ENCODE measurements around the gene PLCB2.

GRCh38 chr15:40253167-40253790 lies 54.5 kb downstream of the PLCB2 start:
- TF ChIP-seq JUN (IDR thresholded peaks at IDR 0.05; ENCODE audit: borderline replicate concordance, insufficient read depth, insufficient read length, low read depth) = no peak
- TF ChIP-seq MYC (IDR thresholded peaks at IDR 0.05; ENCODE audit: low read depth, low read length) = no peak
- no peak for TF ChIP-seq CTCF (IDR thresholded peaks at IDR 0.05; ENCODE audit: extremely low read depth in 1 of 2, insufficient read depth in 1 of 2, low read depth in 1 of 2, low read length in 2 of 2)
- TF ChIP-seq EZH2 (IDR thresholded peaks at IDR 0.05; ENCODE audit: borderline replicate concordance, low read depth, low read length, severe bottlenecking) = no peak
- no peak for TF ChIP-seq GATA2 (IDR thresholded peaks at IDR 0.05; ENCODE audit: insufficient read depth, insufficient read length, low read depth, low read length)
- TF ChIP-seq POLR2A (IDR thresholded peaks at IDR 0.05; ENCODE audit: low read depth, low read length) = no peak
- TF ChIP-seq MAX (IDR thresholded peaks at IDR 0.05; ENCODE audit: insufficient read depth, insufficient read length) = no peak

Data from endothelial cell of umbilical vein (primary cell).